Left cardiac atrium (tissue), 4 donors: ENCODE data around the gene SPRR2D. TPM values are rescaled to one million over a fixed set of nuclear protein-coding genes. Genes with fewer than 3 reads are reported as not detected.
"Not testable (repeated sequence)": the region's sequence is repeated elsewhere in the genome, so short reads cannot be mapped to it uniquely, and the experiment has no call there.

Experiments used
- ATAC-seq, 2 donors: fragments of 200-7000 bp; cut with Tn5 transposase; one replicate each; pipeline ENCODE4 v1.9.1; 2020; ENCODE audit warnings: mild to moderate bottlenecking in 2 of 2, moderate library complexity in 2 of 2
- DNase-seq: peaks from one replicate; pipeline ENCODE4 v3.0.0-alpha.2; 2020
- intact Hi-C, 2 donors: fragments of 100-400 bp; cut with DNase I; formaldehyde crosslinking; loops; one replicate each; pipeline versions ENCODE4 v1.14.1 to v1.15.1; 2022 to 2023
- total RNA-seq, 2 donors: library from RNA; stranded (reverse); fragmentation: NEBNext Ultra II Directional; extraction: Animal tissue kit (Norgen Biotek cat#: 25700); gene quantifications; one replicate each; pipeline ENCODE4 v1.2.1, GENCODE V29; 2021
- donor health status: DM: no; HTN: yes; CAD: no.
- donor health status: DM: no; HTN: yes; CAD: no; lungs with severe emphysema.
- donor health status: DM: yes; HTN: yes; CAD: no.
- donor health status: Dilated cardiomyopathy.

SPRR2D gene
- total RNA-seq, 2 donors from 2014 or later = not detected

DNA sequence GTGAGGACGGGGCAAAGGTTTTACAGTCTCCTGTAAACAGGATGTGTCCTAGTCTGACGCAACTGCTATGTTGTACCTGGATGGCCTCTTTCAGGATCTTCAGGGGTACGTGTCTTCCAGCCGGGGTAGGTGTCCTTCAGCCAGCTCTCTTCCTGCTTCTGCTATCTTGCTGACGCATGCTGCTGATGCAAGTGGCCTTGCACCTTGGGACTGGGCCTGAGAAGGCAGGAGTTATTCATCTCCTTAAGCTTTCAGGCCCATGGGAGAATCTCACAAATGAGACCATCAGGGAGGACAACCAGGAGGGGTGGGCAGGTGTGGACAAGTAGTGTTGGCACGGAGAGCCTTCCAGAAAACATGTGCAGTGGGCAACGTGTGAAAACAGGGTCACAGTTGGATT lies 17.8 kb downstream of the SPRR2D start:
- intact Hi-C loops = no loop called here
- no peak for ATAC-seq
- no peak for DNase-seq

DNA sequence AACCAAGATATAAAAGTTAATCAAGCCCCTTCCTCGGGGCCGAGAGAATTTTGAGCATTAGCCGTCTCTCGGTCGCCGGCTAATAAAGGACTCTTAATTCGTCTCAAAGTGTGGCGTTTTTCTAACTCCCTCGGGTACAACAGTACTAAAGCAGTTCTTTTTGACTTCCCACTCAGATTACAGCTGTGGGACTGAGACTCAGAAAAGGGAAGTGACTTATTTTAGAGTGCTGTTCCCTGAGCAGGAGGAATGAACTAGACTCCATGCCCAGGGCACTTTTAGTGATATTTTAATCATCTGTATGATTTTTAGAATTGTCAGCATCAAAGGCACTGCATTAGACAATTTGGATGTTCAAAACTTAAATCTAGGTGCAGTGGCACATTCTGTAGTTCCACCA lies 18.6 kb downstream of the SPRR2D start:
- DNase-seq, intact Hi-C loops, ATAC-seq: not testable (repeated sequence)

- ATAC-seq, intact Hi-C loops, DNase-seq: not testable (repeated sequence)
Measured at GRCh38 chr1:153021829-153022228, 19.1 kb downstream of the SPRR2D start.

DNA sequence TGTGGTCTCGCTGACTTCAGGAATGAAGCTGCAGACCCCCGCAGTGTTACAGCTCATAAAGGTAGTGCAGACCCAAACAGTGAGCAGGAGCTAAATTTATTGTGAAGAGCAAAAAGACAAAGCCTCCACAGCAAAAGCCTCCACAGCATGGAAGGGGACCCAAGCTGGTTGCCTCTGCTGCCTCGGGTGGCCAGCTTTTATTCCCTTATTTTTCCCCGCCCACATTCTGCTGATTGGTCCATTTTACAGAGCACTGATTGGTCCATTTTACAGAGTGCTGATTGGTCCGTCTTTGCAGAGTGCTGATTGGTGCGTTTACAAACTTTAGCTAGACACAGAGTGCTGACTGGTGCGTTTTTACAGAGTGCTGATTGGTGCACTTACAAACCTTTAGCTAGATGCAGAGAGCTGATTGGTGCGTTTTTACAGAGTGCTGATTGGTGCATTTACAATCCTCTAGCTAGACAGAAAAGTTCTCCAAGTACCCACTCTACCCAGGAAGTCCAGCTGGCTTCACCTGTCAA lies 29.6 kb downstream of the SPRR2D start:
- DNase-seq, ATAC-seq, intact Hi-C loops: not testable (repeated sequence)

- intact Hi-C loops = no loop called here
- ATAC-seq = no peak
Measured at GRCh38 chr1:153001382-153001781, 39.5 kb downstream of the SPRR2D start, which contains the start of gene SPRR3. Gene SPRR3 (plus strand): TSS chr1:153001749. CDS start chr1:153003021, 1,272 bp downstream.

DNA sequence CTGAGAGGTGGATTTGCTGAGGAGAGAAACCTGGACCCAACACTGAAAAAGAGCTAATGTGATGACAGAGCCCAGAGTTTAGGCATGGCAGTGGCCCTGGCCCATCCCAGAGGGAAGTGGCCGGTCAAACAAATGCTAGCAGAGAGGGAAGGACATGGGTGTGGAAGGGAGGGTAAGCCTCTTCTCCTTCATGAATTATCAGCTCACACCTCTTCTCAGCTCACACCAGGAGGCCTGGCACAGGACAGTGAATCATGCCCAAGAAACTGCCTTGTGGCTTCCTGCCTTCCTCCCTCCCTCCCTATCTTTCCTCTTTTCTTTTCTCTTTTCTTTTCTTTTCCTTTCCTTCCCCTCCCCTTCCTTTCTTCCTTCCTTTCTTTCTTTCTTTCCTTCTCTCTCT lies 40.6 kb downstream of the SPRR2D start:
- ATAC-seq (no peak), DNase-seq (no peak)
- intact Hi-C loops = no loop called here

More at GRCh38 chr1:153001382-153001781, 39.5 kb downstream of the SPRR2D start, which contains the start of gene SPRR3:
- no peak for DNase-seq

- DNase-seq = no peak
- intact Hi-C loops = no loop called here
- no peak for ATAC-seq
Measured at GRCh38 chr1:152999818-153000217, 41.1 kb downstream of the SPRR2D start.

DNA sequence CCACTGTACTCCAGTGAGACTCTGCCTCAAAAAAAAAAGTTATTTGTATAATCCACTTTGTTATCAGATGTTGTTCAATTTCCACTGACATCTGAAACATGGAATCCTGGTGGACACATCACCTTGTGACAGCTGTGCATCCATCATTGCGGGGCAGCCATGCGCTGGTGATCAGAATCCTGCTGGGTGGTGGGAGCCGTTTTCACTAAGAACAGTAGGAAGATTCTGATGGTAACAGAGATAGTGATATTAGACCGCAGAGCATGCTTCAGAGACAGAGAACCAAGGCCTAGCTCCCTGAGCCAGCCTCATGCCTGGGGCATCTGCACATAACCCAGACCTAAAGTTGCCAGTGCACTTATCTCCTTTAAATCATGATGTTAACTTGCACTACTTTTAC lies 42.4 kb downstream of the SPRR2D start:
- no peak for DNase-seq
- intact Hi-C loops = no loop called here
- ATAC-seq = no peak

- intact Hi-C loops = no loop called here
- no peak for ATAC-seq
- no peak for DNase-seq
Measured at GRCh38 chr1:152997901-152998300, 43.0 kb downstream of the SPRR2D start.

DNA sequence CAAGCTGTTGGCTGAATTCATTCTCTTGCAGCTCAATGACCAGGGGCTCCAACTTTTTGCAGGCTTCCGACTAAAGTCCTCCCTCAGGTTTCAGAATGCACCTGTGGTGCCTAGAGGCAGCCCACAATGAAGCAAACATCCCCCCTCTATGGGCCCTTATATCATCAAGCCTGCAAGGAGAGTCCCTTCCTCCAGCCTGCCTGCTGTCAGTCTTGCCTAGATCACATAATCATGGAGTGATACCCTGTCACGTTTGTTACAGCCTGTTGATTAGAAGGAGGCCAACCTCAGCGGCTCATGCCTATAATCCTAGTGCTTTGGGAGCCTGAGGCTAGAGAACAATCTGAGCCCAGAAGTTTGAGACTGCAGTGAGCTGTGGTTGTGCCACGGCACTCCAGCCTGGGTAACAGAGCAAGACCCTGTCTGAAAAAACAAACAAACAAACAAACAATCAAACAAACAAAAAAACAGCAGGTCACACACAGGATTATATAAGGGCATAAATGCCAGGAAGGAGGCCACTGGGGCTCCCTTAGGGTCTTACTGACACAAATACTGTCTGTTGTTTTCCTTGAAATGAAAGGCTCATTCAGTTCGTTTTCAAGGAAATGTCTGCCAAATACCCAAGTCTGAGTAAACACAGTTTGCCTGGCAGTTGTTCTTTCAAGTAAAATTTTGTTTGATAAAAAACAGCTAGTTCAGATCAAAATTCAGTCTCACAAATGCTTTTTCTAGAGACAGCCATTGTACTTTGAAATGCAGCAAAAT lies 44.1 kb downstream of the SPRR2D start:
- no peak for ATAC-seq
- intact Hi-C loops = no loop called here
- no peak for DNase-seq

- DNase-seq (no peak), ATAC-seq (no peak)
- intact Hi-C loops = no loop called here
Measured at GRCh38 chr1:152995842-152996241, 45.1 kb downstream of the SPRR2D start.

GRCh38 chr1:152993186-152993585 lies 47.7 kb downstream of the SPRR2D start:
- no peak for ATAC-seq
- intact Hi-C loops = no loop called here
- DNase-seq = no peak

Other genes starting within 250 kb of the SPRR2D start
- not detected for gene LCE1D, start 244.4 kb downstream of the SPRR2D start, total RNA-seq
- gene LCE1C, start 234.5 kb downstream of the SPRR2D start, total RNA-seq = not detected
- not detected for gene LCE1B, start 229.1 kb downstream of the SPRR2D start, total RNA-seq
- not detected for gene LCE1A, start 213.6 kb downstream of the SPRR2D start, total RNA-seq
- gene LCE6A, start 198.3 kb downstream of the SPRR2D start, total RNA-seq = not detected
- gene LCE7A, start 181.1 kb downstream of the SPRR2D start, total RNA-seq = not detected
- gene SMCP, start 162.8 kb downstream of the SPRR2D start, total RNA-seq = not detected
- not detected for gene IVL, start 132.6 kb downstream of the SPRR2D start, total RNA-seq
- gene SPRR5, start 93.9 kb downstream of the SPRR2D start, total RNA-seq = not detected
- gene SPRR4, start 70.5 kb downstream of the SPRR2D start, total RNA-seq = not detected
- gene SPRR1A, start 57.0 kb downstream of the SPRR2D start, total RNA-seq = not detected
- not detected for gene SPRR3, start 39.4 kb downstream of the SPRR2D start, total RNA-seq
- not detected for gene SPRR1B, start 9.9 kb downstream of the SPRR2D start, total RNA-seq
- gene SPRR2A, start 16.4 kb upstream of the SPRR2D start, total RNA-seq = not detected
- gene SPRR2B, start 30.5 kb upstream of the SPRR2D start, total RNA-seq = not detected
- gene SPRR2E, start 53.4 kb upstream of the SPRR2D start, total RNA-seq = not detected
- gene SPRR2F, start 72.4 kb upstream of the SPRR2D start, total RNA-seq = not detected
- gene SPRR2G, start 109.8 kb upstream of the SPRR2D start, total RNA-seq = not detected
- not detected for gene LELP1, start 162.3 kb upstream of the SPRR2D start, total RNA-seq
- not detected for gene PRR9, start 176.5 kb upstream of the SPRR2D start, total RNA-seq
- not detected for gene LORICRIN, start 218.6 kb upstream of the SPRR2D start, total RNA-seq